ENCODE data around the gene CDC25B.

GRCh38 chr20:3804781-3805180 is 8.7 kb downstream of the CDC25B start:
- TF ChIP-seq CTCF (IDR thresholded peaks at IDR 0.05), result no peak
- no peak for TF ChIP-seq POLR2A (IDR thresholded peaks at IDR 0.05)

Data from breast epithelium (tissue), 3 donors.